ENCODE results near the gene LILRA6. TPM values are rescaled to one million over a fixed set of nuclear protein-coding genes. Genes with fewer than 3 reads are reported as not detected.
A peak's percentile ranks its signal among the peaks of the same experiment; 100 is the strongest.

The LILRA6 gene
- total and polyA plus RNA-seq, 10 of the 15 experiments (the other 5 are each of a cell fraction or from before 2014, with no cell fraction given): 0.04 to 1.7 (median 0.09) TPM; not detected in 2

DNA sequence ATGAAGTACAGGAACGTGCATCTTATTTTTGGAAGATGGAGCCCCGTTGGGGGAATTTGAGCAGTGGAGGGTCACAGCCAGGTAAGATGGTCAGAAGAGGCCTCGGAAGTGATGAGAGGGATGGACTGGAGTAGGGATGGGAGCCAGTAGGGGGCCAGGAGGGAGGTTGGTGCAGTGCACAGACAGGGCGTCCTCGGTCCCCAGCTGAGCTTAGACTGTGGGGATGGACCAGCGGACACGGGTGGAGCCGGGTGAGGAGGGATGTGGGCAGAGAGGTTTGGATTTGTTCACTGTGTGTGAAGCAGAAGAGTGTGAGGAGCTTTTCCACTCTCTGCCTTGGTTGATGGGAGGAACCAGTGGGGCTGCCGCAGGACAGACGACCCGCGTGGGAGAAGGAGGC, 31.4 kb downstream of the LILRA6 start:
- no peaks in the 10 kb centered on the region for H3K27me3 ChIP-seq (replicated peaks in 1 of 2; ENCODE audit: control insufficient read depth in 2 of 2, insufficient read depth in 2 of 2, low read length in 1 of 2)
- ATAC-seq (no peak), DNase-seq (ENCODE audit: low read depth, low spot score) (no peak), FAIRE-seq (no peak)
- RAD21 ChIA-PET (ENCODE audit: unreplicated experiment): no interaction called here
- H3K4me3 ChIP-seq: no peak overlapping the region
- H3K79me2 ChIP-seq (ENCODE audit: control insufficient read depth, insufficient read depth, low read length): peaks cover 6% of the 10 kb centered on the region
- POLR2A ChIA-PET: no interaction called here
- no peak overlapping the region for H3K9ac ChIP-seq (ENCODE audit: control insufficient read depth, insufficient read depth, low read length)
- peaks cover 12% of the 10 kb centered on the region for H4K20me1 ChIP-seq (ENCODE audit: control insufficient read depth, insufficient read depth)
- 81% methylated on average over 12 of the region's 12 CpGs for WGBS (ENCODE audit: insufficient coverage, insufficient replicate concordance, low lambda C conversion rate, missing lambda C conversion rate)
- in situ Hi-C loops (cut with MboI): no loop called here
- TF ChIP-seq RELA (IDR thresholded peaks at IDR 0.05; ENCODE audit: borderline replicate concordance, partially characterized antibody): no peak
- TF ChIP-seq ZNF274 (IDR thresholded peaks at IDR 0.05; ENCODE audit: insufficient read depth, insufficient read length): no peak
- TF ChIP-seq, protein P1, sequence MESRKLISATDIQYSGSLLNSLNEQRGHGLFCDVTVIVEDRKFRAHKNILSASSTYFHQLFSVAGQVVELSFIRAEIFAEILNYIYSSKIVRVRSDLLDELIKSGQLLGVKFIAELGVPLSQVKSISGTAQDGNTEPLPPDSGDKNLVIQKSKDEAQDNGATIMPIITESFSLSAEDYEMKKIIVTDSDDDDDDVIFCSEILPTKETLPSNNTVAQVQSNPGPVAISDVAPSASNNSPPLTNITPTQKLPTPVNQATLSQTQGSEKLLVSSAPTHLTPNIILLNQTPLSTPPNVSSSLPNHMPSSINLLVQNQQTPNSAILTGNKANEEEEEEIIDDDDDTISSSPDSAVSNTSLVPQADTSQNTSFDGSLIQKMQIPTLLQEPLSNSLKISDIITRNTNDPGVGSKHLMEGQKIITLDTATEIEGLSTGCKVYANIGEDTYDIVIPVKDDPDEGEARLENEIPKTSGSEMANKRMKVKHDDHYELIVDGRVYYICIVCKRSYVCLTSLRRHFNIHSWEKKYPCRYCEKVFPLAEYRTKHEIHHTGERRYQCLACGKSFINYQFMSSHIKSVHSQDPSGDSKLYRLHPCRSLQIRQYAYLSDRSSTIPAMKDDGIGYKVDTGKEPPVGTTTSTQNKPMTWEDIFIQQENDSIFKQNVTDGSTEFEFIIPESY (IDR thresholded peaks at IDR 0.05): no peak
- no peak for TF ChIP-seq POLR2AphosphoS5 (IDR thresholded peaks at IDR 0.05; ENCODE audit: low read length)
- TF ChIP-seq POLR2A (IDR thresholded peaks at IDR 0.05; ENCODE audit: low read depth, low read length): no peak
- TF ChIP-seq SP1 (IDR thresholded peaks at IDR 0.05; ENCODE audit: low read depth, low read length): no peak
- TF ChIP-seq MTA3 (IDR thresholded peaks at IDR 0.05; ENCODE audit: borderline replicate concordance, low read length): no peak
- TF ChIP-seq, protein P2, sequence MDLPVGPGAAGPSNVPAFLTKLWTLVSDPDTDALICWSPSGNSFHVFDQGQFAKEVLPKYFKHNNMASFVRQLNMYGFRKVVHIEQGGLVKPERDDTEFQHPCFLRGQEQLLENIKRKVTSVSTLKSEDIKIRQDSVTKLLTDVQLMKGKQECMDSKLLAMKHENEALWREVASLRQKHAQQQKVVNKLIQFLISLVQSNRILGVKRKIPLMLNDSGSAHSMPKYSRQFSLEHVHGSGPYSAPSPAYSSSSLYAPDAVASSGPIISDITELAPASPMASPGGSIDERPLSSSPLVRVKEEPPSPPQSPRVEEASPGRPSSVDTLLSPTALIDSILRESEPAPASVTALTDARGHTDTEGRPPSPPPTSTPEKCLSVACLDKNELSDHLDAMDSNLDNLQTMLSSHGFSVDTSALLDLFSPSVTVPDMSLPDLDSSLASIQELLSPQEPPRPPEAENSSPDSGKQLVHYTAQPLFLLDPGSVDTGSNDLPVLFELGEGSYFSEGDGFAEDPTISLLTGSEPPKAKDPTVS (IDR thresholded peaks at IDR 0.05; ENCODE audit: low read depth, low read length): no peak
- TF ChIP-seq TCF3 (IDR thresholded peaks at IDR 0.05; ENCODE audit: borderline replicate concordance, insufficient read depth, low read depth, low read length): no peak
- TF ChIP-seq, protein P3, sequence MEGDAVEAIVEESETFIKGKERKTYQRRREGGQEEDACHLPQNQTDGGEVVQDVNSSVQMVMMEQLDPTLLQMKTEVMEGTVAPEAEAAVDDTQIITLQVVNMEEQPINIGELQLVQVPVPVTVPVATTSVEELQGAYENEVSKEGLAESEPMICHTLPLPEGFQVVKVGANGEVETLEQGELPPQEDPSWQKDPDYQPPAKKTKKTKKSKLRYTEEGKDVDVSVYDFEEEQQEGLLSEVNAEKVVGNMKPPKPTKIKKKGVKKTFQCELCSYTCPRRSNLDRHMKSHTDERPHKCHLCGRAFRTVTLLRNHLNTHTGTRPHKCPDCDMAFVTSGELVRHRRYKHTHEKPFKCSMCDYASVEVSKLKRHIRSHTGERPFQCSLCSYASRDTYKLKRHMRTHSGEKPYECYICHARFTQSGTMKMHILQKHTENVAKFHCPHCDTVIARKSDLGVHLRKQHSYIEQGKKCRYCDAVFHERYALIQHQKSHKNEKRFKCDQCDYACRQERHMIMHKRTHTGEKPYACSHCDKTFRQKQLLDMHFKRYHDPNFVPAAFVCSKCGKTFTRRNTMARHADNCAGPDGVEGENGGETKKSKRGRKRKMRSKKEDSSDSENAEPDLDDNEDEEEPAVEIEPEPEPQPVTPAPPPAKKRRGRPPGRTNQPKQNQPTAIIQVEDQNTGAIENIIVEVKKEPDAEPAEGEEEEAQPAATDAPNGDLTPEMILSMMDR (IDR thresholded peaks at IDR 0.05 in 2 of 3, conservative IDR thresholded peaks at IDR 0.05 in 1 of 3; ENCODE audit: control insufficient read depth in 2 of 3, extremely low read depth in 1 of 3, insufficient read depth in 1 of 3, low read depth in 3 of 3, low read length in 3 of 3): 0 out of 6 replicates have a peak, but pooled peaks of 1 of the 3 experiments have one; percentile 4
- no peak for TF ChIP-seq GATAD2B (conservative IDR thresholded peaks at IDR 0.05; ENCODE audit: low read depth)
- 0 out of 2 replicates have a peak, but pooled peaks have one; percentile 3 for TF ChIP-seq YY1 (IDR thresholded peaks at IDR 0.05; ENCODE audit: low read depth, low read length)
- CTCF ChIA-PET: no interaction called here
- H3K4me2 ChIP-seq (ENCODE audit: control insufficient read depth, insufficient read depth): peak overlapping the region; percentile 47
- intact Hi-C loops (cut with micrococcal nuclease; ENCODE audit: unreplicated experiment): no loop called here
- H3K36me3 ChIP-seq (ENCODE audit: control insufficient read depth in 2 of 2, insufficient read depth in 2 of 2, low read length in 1 of 2): peaks cover 8 to 14% of the 10 kb centered on the region in 2 experiments; a peak in 3 of 4 replicates
- no TSS peak for BruUV-seq (replicated peaks)
- no peaks in the 10 kb centered on the region for H3K9me3 ChIP-seq (replicated peaks; ENCODE audit: control insufficient read depth, insufficient read depth, low read length)
- SMC1A ChIA-PET (ENCODE audit: uncharacterized antibody, unreplicated experiment): interaction anchor here (1.0 kb wide), 1 partner anchor 55 kb away, joined by 3 read pairs; no protein-coding TSS in a partner anchor
- 0 out of 2 replicates have a peak overlapping the region, but pooled peaks have one; percentile 13 for H3K27ac ChIP-seq (ENCODE audit: control insufficient read depth, insufficient read depth)
- peaks cover 48% of the 10 kb centered on the region for H3K4me1 ChIP-seq (ENCODE audit: control insufficient read depth, insufficient read depth, low read length)
- no peak overlapping the region for H2AFZ ChIP-seq (ENCODE audit: control insufficient read depth, low read depth, low read length)
